HG03469 (cell line): ENCODE results near the gene CCL1.

Source experiments
- ATAC-seq: cut with Tn5 transposase; IDR thresholded peaks from one replicate; pipeline ENCODE4 v1.9.1; 2021; ENCODE audit warnings: mild to moderate bottlenecking, moderate library complexity, moderate number of reproducible peaks; ENCODE audit not compliant: unreplicated experiment

Gene CCL1

GRCh38 chr17:34384271-34384670 is 21.2 kb upstream of the CCL1 start:
- ATAC-seq = no peak

DNA sequence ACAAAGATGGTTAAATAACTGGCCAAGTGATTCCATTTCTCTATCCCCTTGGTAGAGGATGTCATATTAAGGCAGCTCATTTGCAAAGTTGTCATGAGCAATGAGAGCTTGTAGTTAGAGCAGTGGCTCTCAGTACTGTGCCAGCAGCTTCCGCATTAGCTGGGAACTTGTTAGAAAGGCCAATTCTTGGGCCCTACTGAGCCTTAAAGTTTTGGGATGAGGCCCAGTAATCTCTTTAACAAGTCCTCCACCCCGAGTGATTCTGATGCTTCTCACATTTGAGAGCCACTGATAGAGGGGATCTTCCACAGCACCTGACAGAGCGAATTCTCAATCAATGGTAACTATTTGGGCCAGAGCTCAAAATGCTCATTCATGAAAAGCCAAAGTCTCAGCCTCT is 20.2 kb upstream of the CCL1 start:
- ATAC-seq = no peak

- no peak for ATAC-seq
These were observed 19.6 kb upstream of the CCL1 start for GRCh38 chr17:34382621-34383124.

DNA sequence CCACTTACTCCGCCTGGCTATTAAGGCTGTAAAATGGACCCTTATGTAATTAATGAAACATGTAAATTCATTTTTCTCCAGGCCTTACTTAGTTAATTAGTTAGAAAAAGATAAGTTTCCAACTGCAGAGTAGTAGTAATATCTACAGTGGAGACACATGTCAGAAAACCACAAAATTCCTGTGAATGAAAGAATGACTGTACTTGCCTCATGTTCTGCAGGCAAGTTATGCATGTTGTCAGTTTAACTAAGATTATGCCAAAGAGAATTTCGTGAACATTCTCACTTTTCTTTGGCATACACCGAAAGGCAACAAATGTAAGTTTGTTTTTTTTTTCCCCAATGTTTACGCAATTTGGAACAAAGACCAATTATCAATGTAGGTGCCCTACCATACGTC is 16.8 kb upstream of the CCL1 start:
- ATAC-seq = no peak

- ATAC-seq = peak; percentile 30
These were observed 15.7 kb upstream of the CCL1 start for GRCh38 chr17:34378664-34379101.

- ATAC-seq = no peak
These were observed 14.2 kb upstream of the CCL1 start for GRCh38 chr17:34377078-34377823.

- ATAC-seq = no peak
These were observed 12.5 kb upstream of the CCL1 start for GRCh38 chr17:34375426-34375997.

- no peak for ATAC-seq
These were observed 11.4 kb upstream of the CCL1 start for GRCh38 chr17:34374457-34374856.

- ATAC-seq = no peak
These were observed 8.5 kb upstream of the CCL1 start for GRCh38 chr17:34371405-34372100.

- no peak for ATAC-seq
These were observed 8.0 kb upstream of the CCL1 start for GRCh38 chr17:34370997-34371395.

GRCh38 chr17:34370376-34370996 is 7.5 kb upstream of the CCL1 start:
- ATAC-seq = no peak

- ATAC-seq = no peak
These were observed 6.5 kb upstream of the CCL1 start for GRCh38 chr17:34369571-34369970.

DNA sequence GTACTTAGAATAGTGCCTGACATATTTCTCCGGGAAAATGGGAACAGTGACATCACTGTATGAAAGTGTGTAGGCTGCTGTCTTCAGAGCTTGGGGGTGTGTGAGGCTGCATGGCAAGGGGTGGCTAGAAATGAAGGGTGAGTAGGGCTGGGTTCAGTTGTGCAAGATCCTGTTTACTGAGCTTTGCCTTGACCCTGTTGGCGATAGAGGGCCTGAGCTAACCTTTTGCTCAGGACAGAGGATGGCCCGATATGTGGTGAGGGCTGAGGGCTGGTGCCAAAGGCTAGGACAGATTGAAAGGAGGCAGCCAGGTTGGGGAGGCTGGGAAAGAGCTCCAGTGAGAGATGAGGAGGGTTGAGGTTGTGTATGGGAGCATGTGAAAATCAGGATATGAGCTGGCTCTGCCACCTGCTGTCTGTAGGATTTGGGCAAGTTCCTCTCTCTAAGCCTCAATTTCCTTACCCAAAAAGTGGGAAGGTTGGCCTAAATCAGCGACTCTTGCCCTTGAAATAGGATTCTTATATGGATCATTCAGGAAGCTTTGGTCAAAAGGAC is 6.0 kb upstream of the CCL1 start:
- ATAC-seq = no peak

GRCh38 chr17:34368196-34368945 is 5.3 kb upstream of the CCL1 start:
- ATAC-seq = no peak

DNA sequence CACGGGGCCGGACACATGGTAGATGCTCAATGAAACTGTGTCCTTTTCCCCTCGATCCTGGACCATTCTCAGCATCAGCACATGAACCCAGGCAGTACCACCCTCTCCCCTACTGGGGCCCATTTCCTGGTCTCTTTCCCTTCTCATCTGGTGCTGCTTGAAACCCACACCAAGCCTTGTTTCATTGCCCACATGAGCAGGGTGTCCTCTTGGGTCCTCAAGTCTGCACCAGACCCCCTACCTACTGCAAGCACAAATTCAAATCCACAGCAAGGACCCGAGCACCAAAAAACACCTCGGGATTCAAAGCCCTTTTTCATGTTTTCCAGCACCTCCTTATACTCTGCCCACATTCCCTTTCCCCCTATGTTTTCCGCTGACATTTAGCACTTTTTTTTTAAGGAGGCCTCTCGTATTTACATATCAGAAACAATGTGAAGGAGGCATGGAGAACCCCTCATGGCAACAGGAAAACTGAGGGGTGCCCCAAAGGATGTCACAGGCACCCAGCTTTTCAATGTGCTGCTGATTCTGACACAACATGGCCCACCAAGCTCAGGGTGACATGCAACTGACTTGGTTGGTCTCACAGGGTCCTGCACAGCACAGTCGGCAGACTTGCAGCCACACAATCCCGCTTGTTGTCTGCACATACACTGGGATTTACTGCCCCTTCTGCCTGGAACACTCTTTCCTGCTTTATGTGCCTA is 4.6 kb upstream of the CCL1 start:
- no peak for ATAC-seq

GRCh38 chr17:34366529-34367107 is 3.6 kb upstream of the CCL1 start:
- ATAC-seq = no peak

- no peak for ATAC-seq
These were observed 3.0 kb upstream of the CCL1 start for GRCh38 chr17:34366010-34366409.

DNA sequence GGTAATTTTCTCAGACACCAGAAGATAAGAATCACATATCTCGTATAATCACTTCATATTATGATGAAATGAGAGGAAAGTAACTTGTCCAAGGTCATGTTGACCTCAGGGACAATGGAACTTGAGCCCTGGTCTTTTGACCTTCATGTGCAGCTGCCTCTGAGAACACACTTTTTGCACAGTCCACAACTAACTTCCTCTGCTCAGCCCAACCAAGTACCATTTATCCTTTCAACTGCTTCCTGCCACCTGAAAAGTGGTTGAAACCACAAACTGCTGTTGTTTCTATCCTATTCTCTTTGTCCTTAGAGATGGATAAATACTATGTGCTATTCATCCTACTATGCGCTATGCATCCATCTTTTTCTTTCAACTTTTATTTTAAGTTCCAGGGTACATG is 2.3 kb upstream of the CCL1 start:
- ATAC-seq = no peak

DNA sequence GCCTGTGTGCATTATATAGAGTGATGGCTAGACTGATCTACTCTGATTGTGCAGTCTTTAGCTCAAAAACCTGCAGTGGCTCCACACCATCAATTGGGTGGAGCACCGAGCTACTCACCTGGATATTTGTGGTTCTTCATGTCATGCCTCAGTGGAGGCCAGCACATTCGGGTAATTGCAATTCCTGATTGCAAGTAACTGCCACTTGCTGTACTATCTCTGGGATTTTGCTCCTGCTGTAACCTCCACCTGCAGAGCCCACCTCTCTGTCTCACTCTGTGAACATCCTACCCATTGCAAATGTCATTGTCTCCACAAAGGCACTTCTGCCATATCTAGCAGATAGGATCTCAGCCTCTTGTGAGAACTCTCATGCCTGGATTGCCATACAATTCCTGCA is 1.7 kb upstream of the CCL1 start:
- ATAC-seq = no peak
